HPDE6-E6E7 (cell line): ENCODE results near the gene KCTD4.
"Not testable (repeated sequence)": the region's sequence is repeated elsewhere in the genome, so short reads cannot be mapped to it uniquely, and the experiment has no call there.

Experiments
- DNase-seq: peaks from one replicate; pipeline ENCODE4 v3.0.0; 2011; ENCODE audit warnings: missing footprints; ENCODE audit errors: extremely low spot score

The KCTD4 gene

DNA sequence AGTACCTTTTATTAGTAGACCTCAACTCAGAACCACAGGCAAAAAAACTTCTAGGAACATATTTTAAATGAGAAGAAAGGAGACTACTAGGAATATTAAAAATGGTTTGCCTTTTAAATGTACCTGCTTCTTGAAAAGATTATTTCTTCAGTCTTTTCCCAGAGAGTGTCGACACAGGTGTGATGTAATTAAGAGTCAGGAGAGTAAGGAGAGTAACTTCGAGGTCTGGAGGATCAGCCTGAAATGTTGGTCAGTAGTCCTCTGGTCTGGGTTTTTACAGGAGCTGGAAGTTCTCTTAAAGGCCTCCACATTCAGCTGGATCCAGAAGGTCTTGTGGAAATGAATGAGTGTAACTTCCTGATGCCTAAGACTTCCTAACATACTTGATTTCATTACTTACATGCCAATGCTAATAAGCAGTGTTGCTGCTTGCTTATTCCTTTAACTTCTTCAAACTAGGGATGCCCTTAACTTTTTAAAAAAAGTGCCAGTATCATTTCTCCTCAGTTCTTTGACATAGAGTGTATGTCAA lies at the start of gene KCTD4:
KCTD4 (minus strand) TSS at position 345 of the 532 bp plus-strand sequence. CDS start 6,478 bp downstream, outside the sequence.
- no peak for DNase-seq

GRCh38 chr13:45249662-45250061 lies 48.8 kb upstream of the KCTD4 start:
- no peak for DNase-seq

DNA sequence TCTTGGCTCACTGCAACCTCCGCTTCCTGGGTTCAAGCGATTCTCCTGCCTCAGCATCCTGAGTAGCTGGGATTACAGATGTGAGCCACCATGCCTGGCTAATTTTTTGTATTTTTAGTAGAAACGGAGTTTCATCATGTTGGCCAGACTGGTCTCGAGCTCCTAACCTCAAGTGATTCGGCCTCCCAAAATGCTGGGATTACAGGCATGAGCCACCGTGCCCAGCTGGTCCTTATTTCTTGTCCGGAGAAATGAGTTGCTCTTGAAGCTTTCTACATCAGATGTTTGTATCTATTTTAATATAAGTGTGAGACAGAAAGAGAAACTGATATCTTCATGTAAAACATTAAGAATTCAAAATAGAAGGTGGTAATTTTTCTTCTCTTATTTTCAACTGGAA lies 43.9 kb upstream of the KCTD4 start:
- DNase-seq: not testable (repeated sequence)

- no peak for DNase-seq
These were observed 42.2 kb upstream of the KCTD4 start for GRCh38 chr13:45243077-45243476.

DNA sequence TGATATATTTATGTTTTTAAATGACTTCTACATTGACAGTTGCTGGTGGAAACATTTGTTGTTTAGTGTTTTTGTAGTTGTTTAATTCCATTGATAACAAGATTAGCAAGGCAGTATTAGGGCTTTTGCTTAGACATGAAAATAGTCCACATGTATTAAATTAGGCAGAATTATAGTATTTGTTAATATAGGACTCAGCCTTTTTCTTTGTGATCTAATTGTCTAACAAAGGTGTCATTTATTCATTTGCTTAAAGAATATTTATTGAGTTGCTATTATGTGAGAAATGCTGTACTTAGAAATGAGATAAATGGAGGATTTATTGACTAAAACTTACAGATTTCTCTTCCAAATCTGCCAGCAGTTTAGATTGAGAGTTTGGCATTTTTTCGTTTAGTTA lies 41.7 kb upstream of the KCTD4 start:
- DNase-seq: no peak

DNA sequence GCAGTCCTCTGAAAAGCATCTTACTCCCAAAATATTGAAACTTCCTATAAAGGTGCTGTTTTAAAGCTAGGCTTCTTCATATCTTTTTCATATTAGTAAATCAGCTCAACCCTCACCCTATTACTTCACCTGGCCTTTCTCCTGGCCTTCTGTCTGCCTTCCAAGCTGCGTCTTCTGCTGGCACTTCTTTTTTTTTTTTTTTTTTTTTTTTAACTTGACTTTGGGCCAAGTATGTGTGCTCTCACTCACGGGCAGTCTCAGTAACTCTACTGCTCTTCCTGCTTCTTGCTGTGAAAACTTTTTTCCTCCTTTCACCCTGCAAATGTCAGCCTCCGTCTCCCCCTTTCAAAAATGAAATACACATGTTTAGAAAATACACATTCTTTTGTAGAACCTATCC lies 41.2 kb upstream of the KCTD4 start:
- DNase-seq: no peak

DNA sequence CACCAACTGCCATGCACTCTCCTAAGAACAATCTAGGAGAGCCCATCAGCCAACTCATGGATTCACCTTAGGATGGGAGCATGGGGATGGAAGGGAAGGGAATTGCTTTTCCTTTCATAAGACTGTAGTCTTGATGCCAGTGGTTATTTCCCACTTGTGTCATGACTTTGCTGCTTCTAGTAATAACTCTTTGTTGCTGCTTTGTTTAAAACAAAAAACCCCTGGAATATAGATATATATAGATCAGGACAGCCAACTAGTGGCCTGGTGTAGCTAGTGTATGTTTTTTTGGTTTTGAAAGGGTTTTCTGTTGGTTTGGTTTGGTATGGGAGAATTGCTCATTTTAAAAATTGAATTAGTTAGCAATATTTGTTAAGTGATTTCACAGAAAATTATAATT lies 39.3 kb upstream of the KCTD4 start:
- no peak for DNase-seq

GRCh38 chr13:45238945-45239795 lies 38.3 kb upstream of the KCTD4 start:
- DNase-seq: peak; percentile 11

- no peak for DNase-seq
These were observed 31.7 kb upstream of the KCTD4 start for GRCh38 chr13:45232591-45232990.

DNA sequence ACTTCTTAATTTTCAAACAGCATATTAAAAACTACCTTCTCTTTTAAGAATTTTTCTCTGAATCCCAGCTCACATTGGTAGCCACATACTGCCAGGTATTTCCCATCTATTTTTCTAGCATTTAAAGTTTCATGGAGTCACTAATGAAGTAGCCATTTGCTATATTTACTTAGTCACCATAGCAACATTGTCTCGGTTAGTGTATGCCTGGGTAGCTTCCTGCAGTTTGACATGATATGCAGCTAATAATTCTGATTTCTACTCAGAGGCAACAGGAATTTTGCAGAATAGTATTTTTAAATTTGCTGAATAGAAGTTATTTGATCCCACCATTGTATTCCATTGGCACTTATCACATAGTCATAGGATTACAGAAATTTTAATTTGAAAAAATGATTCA lies 30.9 kb upstream of the KCTD4 start:
- DNase-seq: no peak

DNA sequence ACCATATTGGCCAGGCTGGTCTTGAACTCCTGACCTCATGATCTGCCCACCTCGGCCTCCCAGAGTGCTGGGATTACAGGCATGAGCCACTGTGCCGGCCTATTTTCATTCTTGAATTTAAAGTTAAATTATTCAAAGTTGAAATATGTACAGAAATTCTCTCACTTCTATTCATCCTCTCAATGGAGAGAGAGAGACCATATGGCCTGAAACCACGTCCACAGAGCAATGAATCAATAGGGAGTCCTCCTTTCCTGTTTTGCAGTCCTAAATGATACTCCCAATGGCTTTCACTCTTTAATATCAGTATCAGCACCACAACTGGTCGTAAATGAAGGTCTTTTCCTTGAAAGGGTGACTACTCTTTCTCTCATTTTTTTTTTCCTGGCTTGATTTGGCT lies 30.5 kb upstream of the KCTD4 start:
- no peak for DNase-seq

DNA sequence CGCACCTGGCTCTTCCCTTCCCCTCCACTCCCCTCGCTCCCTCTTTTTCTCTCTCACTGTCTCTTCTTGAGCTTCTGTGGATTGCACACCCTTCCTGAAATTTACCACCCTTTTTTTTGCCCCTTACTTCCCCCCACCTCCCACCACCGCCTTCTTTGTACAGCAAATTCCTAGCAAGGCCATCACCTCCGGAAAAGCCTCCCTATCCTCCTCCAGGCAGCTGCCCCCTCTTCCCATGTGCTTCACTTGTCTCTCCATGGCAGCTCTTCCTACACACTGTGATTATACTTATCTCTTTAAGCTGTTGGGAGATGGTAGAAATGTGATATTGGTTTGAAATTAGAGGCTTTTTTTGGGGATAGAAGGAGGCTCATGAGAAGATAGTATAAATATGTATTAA lies 28.3 kb upstream of the KCTD4 start:
- no peak for DNase-seq

- DNase-seq: no peak
These were observed 27.2 kb upstream of the KCTD4 start for GRCh38 chr13:45228002-45228401.

DNA sequence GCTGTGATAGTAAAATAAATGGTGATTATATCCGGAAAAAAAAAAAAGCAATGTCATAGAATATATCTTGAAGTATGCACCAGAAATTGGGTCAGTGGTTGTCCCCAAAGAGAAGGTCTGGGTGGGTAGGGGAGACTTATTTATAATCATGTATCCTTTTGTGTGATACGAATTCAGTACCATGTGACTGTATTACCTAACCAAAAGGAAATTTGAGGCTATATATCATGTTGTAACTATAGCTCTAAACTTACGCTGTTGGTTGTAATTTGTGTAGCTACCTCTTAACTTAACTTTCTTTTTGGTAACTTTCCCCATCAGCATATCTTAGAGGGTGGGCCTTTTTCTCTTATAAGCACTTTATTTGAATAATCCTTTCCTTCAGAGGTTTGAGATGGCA lies 25.2 kb upstream of the KCTD4 start:
- no peak for DNase-seq

DNA sequence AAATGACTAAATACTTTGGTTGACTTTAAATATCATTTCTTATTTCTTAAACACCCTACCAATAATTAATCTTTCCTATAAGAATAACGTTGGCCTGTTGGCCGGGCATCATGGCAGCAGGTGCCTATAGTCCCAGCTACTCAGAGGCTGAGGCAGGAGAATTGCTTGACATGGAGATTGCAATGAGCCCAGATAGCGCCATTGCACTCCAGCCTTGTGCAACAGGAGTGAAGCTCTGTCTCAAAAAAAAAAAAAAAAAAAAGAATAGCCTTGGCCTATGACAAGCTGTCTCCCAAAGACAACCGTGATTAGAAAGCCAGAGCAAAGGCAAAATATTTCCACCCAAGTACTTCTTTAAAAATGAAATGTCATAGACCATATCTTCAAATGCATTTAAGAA lies 24.5 kb upstream of the KCTD4 start:
- no peak for DNase-seq

GRCh38 chr13:45224176-45224575 lies 23.3 kb upstream of the KCTD4 start:
- no peak for DNase-seq

GRCh38 chr13:45222919-45223318 lies 22.1 kb upstream of the KCTD4 start:
- no peak for DNase-seq

GRCh38 chr13:45222516-45222915 lies 21.7 kb upstream of the KCTD4 start:
- DNase-seq: no peak

GRCh38 chr13:45220403-45220802 lies 19.6 kb upstream of the KCTD4 start:
- no peak for DNase-seq

- DNase-seq: peak; percentile 25
These were observed 19.1 kb upstream of the KCTD4 start for GRCh38 chr13:45219938-45220375.

- DNase-seq: no peak
These were observed 18.5 kb upstream of the KCTD4 start for GRCh38 chr13:45219123-45219891.

- no peak for DNase-seq
These were observed 17.8 kb upstream of the KCTD4 start for GRCh38 chr13:45218689-45219088.

GRCh38 chr13:45216193-45216592 lies 15.3 kb upstream of the KCTD4 start:
- no peak for DNase-seq
